Body of pancreas (tissue), 4 donors: Measurements from ENCODE around the gene CDCA4.

Experiments used
- CTCF ChIP-seq, 7 experiments: fragments of 450-650 bp in 4 of 7; fragments of 200-600 bp in 3 of 7; sonication (generic) in 3 of 7; IDR thresholded peaks; one replicate each; pipeline ENCODE4 v1.5.1; 2016 to 2019; ENCODE audit warnings: antibody characterized with exemption in 7 of 7
- POLR2A ChIP-seq, 3 donors: fragments of 450-650 bp; IDR thresholded peaks; one replicate each; pipeline ENCODE4 v1.6.1; 2016; ENCODE audit warnings: antibody characterized with exemption in 3 of 3, mild to moderate bottlenecking in 2 of 3

GRCh38 chr14:105011312-105011990 is 9.4 kb downstream of the CDCA4 start:
- TF ChIP-seq CTCF (IDR thresholded peaks at IDR 0.05) (no peak), POLR2A (IDR thresholded peaks at IDR 0.05) (no peak)
